Measurements from ENCODE around the gene ARVCF. TPM values are rescaled to one million over a fixed set of nuclear protein-coding genes. Genes with fewer than 3 reads are reported as not detected.

The ARVCF gene
- total RNA-seq, 1 experiment from 2014 or later: 12.0 TPM

GRCh38 chr22:20026996-20027601 lies 10.5 kb upstream of the ARVCF start:
- no peak for TF ChIP-seq CTCF (IDR thresholded peaks at IDR 0.05; ENCODE audit: insufficient read depth in 1 of 2, low read depth in 1 of 2, low read length in 1 of 2, severe bottlenecking in 1 of 2, unreplicated experiment in 1 of 2)
- intact Hi-C loops (cut with micrococcal nuclease; ENCODE audit: unreplicated experiment): no loop called here
- no peaks in the 10 kb centered on the region for H3K27me3 ChIP-seq (replicated peaks; ENCODE audit: control insufficient read depth, insufficient read depth, low read length)
- Mint-ChIP-seq H3K27ac (ENCODE audit: unreplicated experiment) (no peak overlapping the region), H3K36me3 (ENCODE audit: insufficient read depth, unreplicated experiment) (peaks cover 11% of the 10 kb centered on the region), H3K9me3 (ENCODE audit: unreplicated experiment) (no peaks in the 10 kb centered on the region), H3K4me1 (ENCODE audit: low read depth, unreplicated experiment) (no peaks in the 10 kb centered on the region), H3K4me3 (ENCODE audit: unreplicated experiment) (no peak overlapping the region), H3K27me3 (ENCODE audit: insufficient read depth, unreplicated experiment) (no peaks in the 10 kb centered on the region)
- no peak overlapping the region for H3K4me3 ChIP-seq (ENCODE audit: low read depth, low read length)
- BruUV-seq (replicated peaks): no TSS peak
- no peak for DNase-seq
- no peaks in the 10 kb centered on the region; the same call in 1 of the 2 replicates for H3K36me3 ChIP-seq (ENCODE audit: control insufficient read depth, insufficient read depth, low read length)
- ChIA-PET POLR2A (no interaction called here), CTCF (interaction anchor here (0.6 to 0.8 kb wide), 2 partner anchors 42 to 56 kb away, joined by 3 read pairs; no protein-coding TSS in a partner anchor)
- peaks cover 2% of the 10 kb centered on the region; the same call in 1 of the 2 replicates for H3K4me1 ChIP-seq
- no peaks in the 10 kb centered on the region for H3K9me3 ChIP-seq

- Mint-ChIP-seq H3K27me3 (ENCODE audit: insufficient read depth, unreplicated experiment) (no peaks in the 10 kb centered on the region), H3K4me3 (ENCODE audit: unreplicated experiment) (no peak overlapping the region), H3K36me3 (ENCODE audit: insufficient read depth, unreplicated experiment) (peaks cover 18% of the 10 kb centered on the region), H3K4me1 (ENCODE audit: low read depth, unreplicated experiment) (no peaks in the 10 kb centered on the region), H3K9me3 (ENCODE audit: unreplicated experiment) (no peaks in the 10 kb centered on the region), H3K27ac (ENCODE audit: unreplicated experiment) (no peak overlapping the region)
- BruUV-seq (replicated peaks): no TSS peak
- DNase-seq: no peak
- TF ChIP-seq CTCF (IDR thresholded peaks at IDR 0.05; ENCODE audit: insufficient read depth in 1 of 2, low read depth in 1 of 2, low read length in 1 of 2, severe bottlenecking in 1 of 2, unreplicated experiment in 1 of 2): no peak
- Histone ChIP-seq H3K4me1 (peaks cover 6% of the 10 kb centered on the region; the same call in 1 of the 2 replicates), H3K4me3 (ENCODE audit: low read depth, low read length) (no peak overlapping the region), H3K27me3 (replicated peaks; ENCODE audit: control insufficient read depth, insufficient read depth, low read length) (no peaks in the 10 kb centered on the region), H3K36me3 (ENCODE audit: control insufficient read depth, insufficient read depth, low read length) (no peaks in the 10 kb centered on the region; the same call in 1 of the 2 replicates), H3K9me3 (no peaks in the 10 kb centered on the region)
- intact Hi-C loops (cut with micrococcal nuclease; ENCODE audit: unreplicated experiment): no loop called here
- ChIA-PET POLR2A (no interaction called here), CTCF (interaction anchor here (0.6 kb wide), 1 partner anchor 43 kb away, joined by 3 read pairs; no protein-coding TSS in a partner anchor)
Observed at GRCh38 chr22:20026204-20026908, 9.7 kb upstream of the ARVCF start.

DNA sequence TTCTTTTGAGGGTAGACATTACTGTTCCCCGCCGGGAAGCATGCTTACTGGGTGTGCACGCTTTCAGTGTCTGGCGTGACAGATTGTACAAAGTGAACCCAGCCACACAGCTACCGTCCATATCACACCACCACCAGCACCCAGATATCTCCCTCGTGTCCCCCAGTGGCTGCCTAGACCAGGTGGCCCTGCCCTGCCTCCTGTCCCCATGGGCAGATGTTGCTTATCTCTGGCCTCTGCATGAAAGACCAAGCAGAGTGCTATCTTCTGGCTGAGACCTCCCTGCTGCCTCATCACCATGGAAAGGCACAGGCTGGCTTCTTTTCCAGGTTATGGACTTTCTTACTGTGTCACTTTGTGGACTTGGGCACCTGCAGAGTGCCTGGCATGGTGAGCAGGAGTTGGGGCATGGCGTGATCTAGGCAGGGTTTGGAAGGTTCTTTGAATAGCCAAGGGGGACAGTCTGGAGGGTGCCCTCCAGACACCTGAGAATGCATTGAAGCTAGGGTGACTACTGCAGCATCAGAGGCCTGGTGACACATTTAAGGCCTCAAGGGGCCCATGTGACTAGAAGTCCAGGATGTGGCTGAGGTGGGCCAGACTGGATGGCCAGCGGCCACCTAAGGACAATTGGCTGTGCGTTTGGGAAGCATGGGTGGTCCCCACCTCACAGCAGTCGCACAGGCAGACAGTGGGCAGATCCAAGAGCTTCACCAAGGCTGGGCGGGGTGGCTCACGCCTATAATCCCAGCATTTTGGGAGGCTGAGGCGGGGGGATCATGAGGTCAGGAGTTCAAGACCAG lies 9.0 kb upstream of the ARVCF start:
- Mint-ChIP-seq H3K27ac (ENCODE audit: unreplicated experiment) (no peak overlapping the region), H3K4me1 (ENCODE audit: low read depth, unreplicated experiment) (no peaks in the 10 kb centered on the region), H3K36me3 (ENCODE audit: insufficient read depth, unreplicated experiment) (peaks cover 18% of the 10 kb centered on the region), H3K27me3 (ENCODE audit: insufficient read depth, unreplicated experiment) (no peaks in the 10 kb centered on the region), H3K9me3 (ENCODE audit: unreplicated experiment) (no peaks in the 10 kb centered on the region), H3K4me3 (ENCODE audit: unreplicated experiment) (no peak overlapping the region)
- no peaks in the 10 kb centered on the region for H3K9me3 ChIP-seq
- DNase-seq: no peak
- intact Hi-C loops (cut with micrococcal nuclease; ENCODE audit: unreplicated experiment): no loop called here
- no peak for TF ChIP-seq CTCF (IDR thresholded peaks at IDR 0.05; ENCODE audit: insufficient read depth in 1 of 2, low read depth in 1 of 2, low read length in 1 of 2, severe bottlenecking in 1 of 2, unreplicated experiment in 1 of 2)
- no peaks in the 10 kb centered on the region; the same call in 1 of the 2 replicates for H3K36me3 ChIP-seq (ENCODE audit: control insufficient read depth, insufficient read depth, low read length)
- CTCF ChIA-PET: no interaction called here
- BruUV-seq (replicated peaks): no TSS peak
- POLR2A ChIA-PET: no interaction called here
- H3K4me1 ChIP-seq: peaks cover 6% of the 10 kb centered on the region; the same call in 1 of the 2 replicates
- H3K4me3 ChIP-seq (ENCODE audit: low read depth, low read length): no peak overlapping the region
- no peaks in the 10 kb centered on the region for H3K27me3 ChIP-seq (replicated peaks; ENCODE audit: control insufficient read depth, insufficient read depth, low read length)

All from Caco-2 (cell line).